Stimulated activated CD4-positive, alpha-beta T cell treated with anti-CD3 and anti-CD28 coated beads, Interleukin-2, amount 100 ng/mL, for 24 hours (primary cell): ENCODE data around the gene WASF2.
A peak's percentile ranks its signal among the peaks of the same experiment; 100 is the strongest.
"Not testable (repeated sequence)": the region's sequence is repeated elsewhere in the genome, so short reads cannot be mapped to it uniquely, and the experiment has no call there.

Experiments
- DNase-seq, 2 donors: peaks; one replicate each; pipeline ENCODE4 v3.0.0-alpha.2; 2020

The WASF2 gene

GRCh38 chr1:27491748-27492700 lies 2.1 kb upstream of the WASF2 start:
- no peak for DNase-seq

GRCh38 chr1:27489501-27489972 lies 430 bp downstream of the WASF2 start:
- DNase-seq: peak; percentile 19 to 36

GRCh38 chr1:27487966-27488884 lies 1.7 kb downstream of the WASF2 start:
- DNase-seq: no peak

- DNase-seq: no peak
These were observed 4.6 kb downstream of the WASF2 start for GRCh38 chr1:27485363-27485762.

GRCh38 chr1:27483659-27484058 lies 6.3 kb downstream of the WASF2 start:
- DNase-seq: no peak

- DNase-seq: no peak
These were observed 7.9 kb downstream of the WASF2 start for GRCh38 chr1:27481994-27482620.

GRCh38 chr1:27478098-27478497 lies 11.9 kb downstream of the WASF2 start:
- no peak for DNase-seq

GRCh38 chr1:27476237-27476636 lies 13.7 kb downstream of the WASF2 start:
- peak in 1 of 2 donors; percentile 15 for DNase-seq

GRCh38 chr1:27475720-27476119 lies 14.2 kb downstream of the WASF2 start:
- DNase-seq: no peak

- DNase-seq: no peak
These were observed 16.2 kb downstream of the WASF2 start for GRCh38 chr1:27473755-27474154.

- not testable (repeated sequence) for DNase-seq
These were observed 17.9 kb downstream of the WASF2 start for GRCh38 chr1:27472098-27472497.

GRCh38 chr1:27471477-27471876 lies 18.5 kb downstream of the WASF2 start:
- no peak for DNase-seq

GRCh38 chr1:27469334-27469733 lies 20.6 kb downstream of the WASF2 start:
- no peak for DNase-seq

- DNase-seq: not testable (repeated sequence)
These were observed 21.6 kb downstream of the WASF2 start for GRCh38 chr1:27468378-27468777.

- DNase-seq: no peak
These were observed 24.9 kb downstream of the WASF2 start for GRCh38 chr1:27464926-27465647.

GRCh38 chr1:27463916-27464315 lies 26.1 kb downstream of the WASF2 start:
- DNase-seq: not testable (repeated sequence)

- DNase-seq: not testable (repeated sequence)
These were observed 31.4 kb downstream of the WASF2 start for GRCh38 chr1:27458521-27458920.

GRCh38 chr1:27455139-27455811 lies 34.7 kb downstream of the WASF2 start:
- peak in 1 of 2 donors; percentile 17 for DNase-seq

GRCh38 chr1:27454610-27455009 lies 35.4 kb downstream of the WASF2 start:
- DNase-seq: no peak

- no peak for DNase-seq
These were observed 38.6 kb downstream of the WASF2 start for GRCh38 chr1:27451343-27451742.

GRCh38 chr1:27448982-27449381 lies 41.0 kb downstream of the WASF2 start:
- DNase-seq: no peak

GRCh38 chr1:27447883-27448282 lies 42.1 kb downstream of the WASF2 start:
- no peak for DNase-seq
